Astrocyte (in vitro differentiated cells and primary cell): Measurements from ENCODE around the gene RIBC2. TPM values are rescaled to one million over a fixed set of nuclear protein-coding genes. Genes with fewer than 3 reads are reported as not detected.

Experiments
- DNase-seq: peaks from one replicate; pipeline ENCODE4 v3.0.0-alpha.2; 2010; ENCODE audit warnings: low read depth
- FAIRE-seq: peaks from 2 replicates; lab custom pipeline; 2011; peaks lifted over from hg19 to GRCh38; lab: Jason Lieb, UNC
- H2AFZ ChIP-seq: 2 replicates; pipeline ENCODE4 v1.6.0; 2012; ENCODE audit warnings: low read depth, low read length, inconsistent platforms
- H3K27ac ChIP-seq: 2 replicates; pipeline ENCODE4 v1.5.1; 2011; ENCODE audit warnings: low read depth, low read length, inconsistent platforms
- H3K27me3 ChIP-seq: 2 replicates; pipeline ENCODE4 v1.6.0; 2011; ENCODE audit warnings: low read length, inconsistent platforms; ENCODE audit not compliant: insufficient read depth
- H3K36me3 ChIP-seq: 2 replicates; pipeline ENCODE4 v1.5.1; 2011; ENCODE audit warnings: low read length, inconsistent platforms; ENCODE audit not compliant: insufficient read depth
- H3K4me1 ChIP-seq: 2 replicates; pipeline ENCODE4 v1.5.1; 2011; ENCODE audit warnings: low read length, inconsistent platforms; ENCODE audit not compliant: insufficient read depth
- H3K4me2 ChIP-seq: 2 replicates; pipeline ENCODE4 v1.6.0; 2012; ENCODE audit warnings: low read length, inconsistent platforms
- H3K4me3 ChIP-seq: 2 replicates; pipeline ENCODE4 v1.5.1; 2011; ENCODE audit warnings: low read depth, mild to moderate bottlenecking, low read length, inconsistent platforms; ENCODE audit not compliant: insufficient read depth
- H3K79me2 ChIP-seq: 2 replicates; pipeline ENCODE4 v1.6.0; 2012; ENCODE audit warnings: mild to moderate bottlenecking, low read length, inconsistent platforms; ENCODE audit not compliant: insufficient read depth
- H3K9ac ChIP-seq: 2 replicates; pipeline ENCODE4 v1.6.0; 2012; ENCODE audit warnings: mild to moderate bottlenecking, low read length, inconsistent platforms
- H3K9me3 ChIP-seq: 2 replicates; pipeline ENCODE4 v1.5.1; 2012; ENCODE audit warnings: low read depth, mild to moderate bottlenecking, low read length, inconsistent platforms; ENCODE audit not compliant: insufficient read depth
- H4K20me1 ChIP-seq: 2 replicates; pipeline ENCODE4 v1.6.0; 2012; ENCODE audit warnings: low read length, inconsistent platforms; ENCODE audit not compliant: insufficient read depth
- H3K27ac Mint-ChIP-seq: one replicate; pipeline ENCODE4 v1.8.0; 2021; ENCODE audit warnings: mild to moderate bottlenecking, mixed read lengths; ENCODE audit not compliant: unreplicated experiment
- H3K27me3 Mint-ChIP-seq: one replicate; pipeline ENCODE4 v1.8.0; 2021; ENCODE audit warnings: low read depth, mixed read lengths; ENCODE audit not compliant: unreplicated experiment
- H3K36me3 Mint-ChIP-seq: one replicate; pipeline ENCODE4 v1.8.0; 2021; ENCODE audit warnings: low read depth, mixed read lengths; ENCODE audit not compliant: unreplicated experiment
- H3K4me1 Mint-ChIP-seq: one replicate; pipeline ENCODE4 v1.8.0; 2021; ENCODE audit warnings: low read depth, mixed read lengths; ENCODE audit not compliant: unreplicated experiment
- H3K4me3 Mint-ChIP-seq: one replicate; pipeline ENCODE4 v1.8.0; 2021; ENCODE audit warnings: mild to moderate bottlenecking, moderate library complexity, mixed read lengths; ENCODE audit not compliant: unreplicated experiment
- H3K9me3 Mint-ChIP-seq: one replicate; pipeline ENCODE4 v1.8.0; 2021; ENCODE audit warnings: mild to moderate bottlenecking, mixed read lengths; ENCODE audit not compliant: unreplicated experiment
- CTCF ChIP-seq: IDR thresholded peaks from 2 replicates; pipeline ENCODE4 v1.5.1; 2011; ENCODE audit warnings: low read depth, mild to moderate bottlenecking, inconsistent platforms, low read length, moderate library complexity; ENCODE audit not compliant: insufficient read depth
- EZH2 ChIP-seq: IDR thresholded peaks from 2 replicates; pipeline ENCODE4 v1.6.1; 2012; ENCODE audit warnings: mild to moderate bottlenecking, low read length, inconsistent platforms; ENCODE audit not compliant: insufficient read depth
- total RNA-seq: library from RNA; stranded (reverse); gene quantifications from 2 replicates; pipeline ENCODE4 v1.2.1, GENCODE V29; 2021

RIBC2 gene
- total RNA-seq, 1 donor from 2014 or later, result not detected

GRCh38 chr22:45475851-45476514, 62.5 kb downstream of the RIBC2 start:
- Histone ChIP-seq H3K9me3 (no peaks in the 10 kb centered on the region), H3K9ac (no peak overlapping the region), H2AFZ (no peak overlapping the region), H3K4me1 (peaks cover 4% of the 10 kb centered on the region), H3K4me3 (no peak overlapping the region), H4K20me1 (no peaks in the 10 kb centered on the region), H3K27me3 (no peaks in the 10 kb centered on the region), H3K4me2 (no peak overlapping the region), H3K36me3 (no peaks in the 10 kb centered on the region), H3K79me2 (no peaks in the 10 kb centered on the region), H3K27ac (no peak overlapping the region)
- H3K36me3 Mint-ChIP-seq, result no peaks in the 10 kb centered on the region
- DNase-seq, result no peak
- H3K27me3 Mint-ChIP-seq, result peaks cover 18% of the 10 kb centered on the region
- no peaks in the 10 kb centered on the region for H3K4me1 Mint-ChIP-seq
- no peak overlapping the region for H3K4me3 Mint-ChIP-seq
- H3K27ac Mint-ChIP-seq, result no peak overlapping the region
- no peak for FAIRE-seq
- TF ChIP-seq EZH2 (no peak), CTCF (no peak)
- no peaks in the 10 kb centered on the region for H3K9me3 Mint-ChIP-seq

- Histone ChIP-seq H3K79me2 (no peaks in the 10 kb centered on the region), H4K20me1 (no peaks in the 10 kb centered on the region), H3K4me3 (no peak overlapping the region), H3K9me3 (no peaks in the 10 kb centered on the region), H3K27ac (no peak overlapping the region), H3K4me2 (no peak overlapping the region), H3K9ac (no peak overlapping the region), H2AFZ (no peak overlapping the region), H3K36me3 (no peaks in the 10 kb centered on the region), H3K27me3 (no peaks in the 10 kb centered on the region), H3K4me1 (peaks cover 4% of the 10 kb centered on the region)
- TF ChIP-seq EZH2 (no peak), CTCF (no peak)
- no peak for DNase-seq
- Mint-ChIP-seq H3K27me3 (peaks cover 18% of the 10 kb centered on the region), H3K4me1 (no peaks in the 10 kb centered on the region), H3K9me3 (no peaks in the 10 kb centered on the region), H3K36me3 (no peaks in the 10 kb centered on the region), H3K4me3 (no peak overlapping the region), H3K27ac (no peak overlapping the region)
- FAIRE-seq, result no peak
These were observed 63.3 kb downstream of the RIBC2 start for GRCh38 chr22:45476814-45477213.

GRCh38 chr22:45477366-45478107, 64.0 kb downstream of the RIBC2 start:
- Mint-ChIP-seq H3K9me3 (no peaks in the 10 kb centered on the region), H3K4me1 (no peaks in the 10 kb centered on the region), H3K36me3 (no peaks in the 10 kb centered on the region), H3K27ac (peak overlapping the region; percentile 22), H3K27me3 (peaks cover 21% of the 10 kb centered on the region), H3K4me3 (no peak overlapping the region)
- FAIRE-seq, result no peak
- Histone ChIP-seq H3K4me2 (peak overlapping the region; percentile 7), H3K9me3 (no peaks in the 10 kb centered on the region), H2AFZ (no peak overlapping the region), H3K36me3 (no peaks in the 10 kb centered on the region), H3K27me3 (no peaks in the 10 kb centered on the region), H3K9ac (no peak overlapping the region), H3K79me2 (no peaks in the 10 kb centered on the region), H3K4me3 (no peak overlapping the region), H4K20me1 (no peaks in the 10 kb centered on the region), H3K4me1 (peaks cover 4% of the 10 kb centered on the region), H3K27ac (peak overlapping the region; percentile 20)
- DNase-seq, result no peak
- no peak for TF ChIP-seq CTCF
- no peak for TF ChIP-seq EZH2
